Measurements from ENCODE around the gene SHC2. TPM values are rescaled to one million over a fixed set of nuclear protein-coding genes. Genes with fewer than 3 reads are reported as not detected.

SHC2 gene
- total and polyA plus RNA-seq, 2 of the 8 experiments (the other 6 are each of a cell fraction or from before 2014, with no cell fraction given) = 4.4 to 7.3 TPM

DNA sequence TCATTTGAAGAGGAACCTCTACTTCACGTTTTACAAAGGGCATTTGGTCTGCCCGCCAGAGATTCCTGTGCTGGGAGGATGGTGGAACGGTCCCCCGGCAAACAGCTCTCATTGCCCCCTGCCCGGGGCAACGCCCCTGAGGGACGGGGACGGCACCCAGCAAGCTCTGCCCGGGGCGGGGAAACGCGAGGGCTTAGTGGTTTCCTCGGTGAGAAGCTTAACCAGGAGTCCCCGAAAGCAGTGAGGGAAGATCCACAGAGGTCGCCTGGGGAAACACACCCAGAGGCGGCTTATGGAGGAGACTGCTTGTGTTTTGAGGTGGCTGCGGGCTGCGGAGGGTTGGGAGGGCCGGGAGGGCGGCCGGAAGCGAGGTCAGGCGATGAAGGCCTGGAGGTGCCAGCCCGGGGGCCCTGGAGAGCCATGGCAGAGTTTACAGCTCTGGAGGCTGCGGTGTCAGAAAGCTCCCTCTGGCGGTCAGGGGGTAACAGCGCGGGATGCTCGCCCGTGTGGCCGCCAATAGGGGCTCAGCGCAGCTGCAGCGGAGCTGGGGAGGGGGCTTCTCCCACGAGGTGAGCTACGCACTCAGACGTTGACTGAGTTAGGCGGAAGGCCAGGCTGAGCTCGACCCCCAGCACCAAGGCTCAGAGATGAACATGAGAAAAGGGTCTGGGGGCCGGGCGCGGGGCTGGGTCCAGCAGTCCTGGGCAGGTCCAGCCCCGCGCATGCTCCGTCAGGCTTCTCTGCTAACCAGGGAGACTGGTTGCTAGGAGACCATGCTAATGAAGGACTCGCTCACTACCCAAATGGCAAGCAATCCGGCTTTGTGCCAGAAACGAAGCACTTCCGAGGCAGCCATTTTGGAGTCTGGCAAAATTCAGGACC, 45.8 kb upstream of the SHC2 start (continued):
- TF ChIP-seq, protein P1, sequence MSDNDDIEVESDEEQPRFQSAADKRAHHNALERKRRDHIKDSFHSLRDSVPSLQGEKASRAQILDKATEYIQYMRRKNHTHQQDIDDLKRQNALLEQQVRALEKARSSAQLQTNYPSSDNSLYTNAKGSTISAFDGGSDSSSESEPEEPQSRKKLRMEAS (IDR thresholded peaks at IDR 0.05) = peak; percentile 58; the same call in 1 of the 2 replicates
- TF ChIP-seq CBX5 (IDR thresholded peaks at IDR 0.05; ENCODE audit: low read depth, low read length) (no peak), HDAC2 (IDR thresholded peaks at IDR 0.05; ENCODE audit: borderline replicate concordance in 1 of 2, low read depth in 2 of 2, low read length in 2 of 2) (0 out of 4 replicates have a peak, but pooled peaks of 1 of the 2 experiments have one; percentile 25), RAD21 (IDR thresholded peaks at IDR 0.05 in 1 of 2, conservative IDR thresholded peaks at IDR 0.05 in 1 of 2; ENCODE audit: low read depth in 2 of 2, low read length in 2 of 2) (peak; percentile 57 to 66), JUN (IDR thresholded peaks at IDR 0.05; ENCODE audit: low read depth, low read length) (no peak), CTBP2 (IDR thresholded peaks at IDR 0.05; ENCODE audit: borderline replicate concordance, insufficient read depth, insufficient read length, low read length) (no peak), RFX5 (IDR thresholded peaks at IDR 0.05; ENCODE audit: borderline replicate concordance, low read depth, low read length) (no peak), CREB1 (IDR thresholded peaks at IDR 0.05) (peak; percentile 66), KDM5A (IDR thresholded peaks at IDR 0.05; ENCODE audit: low read length) (no peak), SP2 (IDR thresholded peaks at IDR 0.05; ENCODE audit: low read length) (no peak), MAFK (IDR thresholded peaks at IDR 0.05; ENCODE audit: low read depth, low read length) (no peak), BCL11A (IDR thresholded peaks at IDR 0.05; ENCODE audit: low read depth in 2 of 2, low read length in 2 of 2) (no peak), SRF (IDR thresholded peaks at IDR 0.05; ENCODE audit: low read depth, low read length) (no peak), POLR2AphosphoS5 (IDR thresholded peaks at IDR 0.05; ENCODE audit: low read depth, low read length) (peak; percentile 50; the same call in 1 of the 2 replicates), BACH1 (IDR thresholded peaks at IDR 0.05; ENCODE audit: low read length) (no peak), TAF7 (optimal IDR thresholded peaks at IDR 0.05; ENCODE audit: borderline replicate concordance, low read depth, low read length) (peak; percentile 82), PHF8 (conservative IDR thresholded peaks at IDR 0.05; ENCODE audit: low read depth, low read length) (peak; percentile 20; the same call in 1 of the 2 replicates), GABPA (IDR thresholded peaks at IDR 0.05; ENCODE audit: borderline replicate concordance, insufficient read depth, low read length) (peak; percentile 11; the same call in 1 of the 2 replicates)
- TF ChIP-seq, protein P2, sequence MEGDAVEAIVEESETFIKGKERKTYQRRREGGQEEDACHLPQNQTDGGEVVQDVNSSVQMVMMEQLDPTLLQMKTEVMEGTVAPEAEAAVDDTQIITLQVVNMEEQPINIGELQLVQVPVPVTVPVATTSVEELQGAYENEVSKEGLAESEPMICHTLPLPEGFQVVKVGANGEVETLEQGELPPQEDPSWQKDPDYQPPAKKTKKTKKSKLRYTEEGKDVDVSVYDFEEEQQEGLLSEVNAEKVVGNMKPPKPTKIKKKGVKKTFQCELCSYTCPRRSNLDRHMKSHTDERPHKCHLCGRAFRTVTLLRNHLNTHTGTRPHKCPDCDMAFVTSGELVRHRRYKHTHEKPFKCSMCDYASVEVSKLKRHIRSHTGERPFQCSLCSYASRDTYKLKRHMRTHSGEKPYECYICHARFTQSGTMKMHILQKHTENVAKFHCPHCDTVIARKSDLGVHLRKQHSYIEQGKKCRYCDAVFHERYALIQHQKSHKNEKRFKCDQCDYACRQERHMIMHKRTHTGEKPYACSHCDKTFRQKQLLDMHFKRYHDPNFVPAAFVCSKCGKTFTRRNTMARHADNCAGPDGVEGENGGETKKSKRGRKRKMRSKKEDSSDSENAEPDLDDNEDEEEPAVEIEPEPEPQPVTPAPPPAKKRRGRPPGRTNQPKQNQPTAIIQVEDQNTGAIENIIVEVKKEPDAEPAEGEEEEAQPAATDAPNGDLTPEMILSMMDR (IDR thresholded peaks at IDR 0.05; ENCODE audit: control extremely low read depth in 1 of 3, insufficient read depth in 1 of 3, low read depth in 1 of 3, low read length in 3 of 3) = peak; percentile 93 to 99 (median 97)

Data from H1 (cell line).